GM12878 (cell line): ENCODE measurements around the gene PRM2. TPM values are rescaled to one million over a fixed set of nuclear protein-coding genes. Genes with fewer than 3 reads are reported as not detected.

ENCODE experiments used
- ATAC-seq: fragments of 200-7000 bp; cut with Tn5 transposase; 3 replicates; pipeline ENCODE4 v1.9.1; 2020; ENCODE audit warnings: mild to moderate bottlenecking, moderate library complexity
- BruUV-seq: library from RNA; stranded (reverse); fragments of 400-500 nt; replicated peaks from 2 replicates; lab custom pipeline; 2021; lab: Mats Ljungman, UMichigan
- CTCF ChIA-PET: fragments of 300-600 bp; sonication (Branson Sonifier 250); formaldehyde crosslinking; extraction: SDS; loops from one replicate; lab custom pipeline; 2021; ENCODE audit warnings: inconsistent platforms; lab: Yijun Ruan, JAX
- POLR2A ChIA-PET: fragments of 350-600 bp; formaldehyde crosslinking; extraction: SDS; loops from one replicate; lab custom pipeline; 2021; ENCODE audit warnings: inconsistent platforms; lab: Charles Lee
- RAD21 ChIA-PET: fragments of 300-600 bp; sonication (Branson Sonifier 250); formaldehyde crosslinking; loops from one replicate; lab custom pipeline; 2023; ENCODE audit warnings: antibody characterized with exemption; ENCODE audit not compliant: unreplicated experiment; lab: Charles Lee
- SMC1A ChIA-PET: fragments of 300-600 bp; sonication (Branson Sonifier 250); formaldehyde crosslinking; loops from one replicate; lab custom pipeline; 2023; ENCODE audit not compliant: unreplicated experiment, uncharacterized antibody; lab: Charles Lee
- DNase-seq: peaks from one replicate; pipeline ENCODE4 v3.0.0-alpha.2; 2011; ENCODE audit warnings: low read depth, low spot score
- FAIRE-seq: peaks from 3 replicates; lab custom pipeline; 2011; peaks lifted over from hg19 to GRCh38; lab: Jason Lieb, UNC
- H2AFZ ChIP-seq: 2 replicates; pipeline ENCODE4 v1.6.0; 2011; ENCODE audit warnings: low read depth, low read length, control low read depth; ENCODE audit not compliant: control insufficient read depth
- H3K27ac ChIP-seq: 2 replicates; pipeline ENCODE4 v1.5.1; 2011; ENCODE audit warnings: control low read depth; ENCODE audit not compliant: control insufficient read depth, insufficient read depth
- H3K27me3 ChIP-seq, 2 experiments: replicated peaks in 1 of 2; 2 replicates each; pipeline versions ENCODE4 v1.6.0 to v1.6.1; 2011; ENCODE audit warnings: low read length in 1 of 2; ENCODE audit not compliant: control insufficient read depth in 2 of 2, insufficient read depth in 2 of 2
- H3K36me3 ChIP-seq, 2 experiments: 2 replicates each; pipeline ENCODE4 v1.5.1; 2011; ENCODE audit warnings: low read length in 1 of 2; ENCODE audit not compliant: control insufficient read depth in 2 of 2, insufficient read depth in 2 of 2
- H3K4me1 ChIP-seq: 2 replicates; pipeline ENCODE4 v1.6.1; 2011; ENCODE audit warnings: mild to moderate bottlenecking, low read length, moderate library complexity, mixed read lengths; ENCODE audit not compliant: control insufficient read depth, insufficient read depth
- H3K4me2 ChIP-seq: 2 replicates; pipeline ENCODE4 v1.6.0; 2011; ENCODE audit warnings: control low read depth; ENCODE audit not compliant: control insufficient read depth, insufficient read depth
- H3K4me3 ChIP-seq: fragments of 200-600 bp; sonication (generic); 2 replicates; pipeline ENCODE4 v1.5.1; 2016
- H3K79me2 ChIP-seq: 2 replicates; pipeline ENCODE4 v1.6.0; 2011; ENCODE audit warnings: low read length; ENCODE audit not compliant: control insufficient read depth, insufficient read depth
- H3K9ac ChIP-seq: 2 replicates; pipeline ENCODE4 v1.8.0; 2011; ENCODE audit warnings: low read length, control low read depth, mixed read lengths; ENCODE audit not compliant: control insufficient read depth, insufficient read depth
- H3K9me3 ChIP-seq: replicated peaks from 3 replicates; pipeline ENCODE4 v1.5.1; 2011; ENCODE audit warnings: mild to moderate bottlenecking, low read length; ENCODE audit not compliant: control insufficient read depth, insufficient read depth
- H4K20me1 ChIP-seq: 2 replicates; pipeline ENCODE4 v1.6.0; 2011; ENCODE audit not compliant: control insufficient read depth, insufficient read depth
- BACH1 ChIP-seq: fragments of 450-650 bp; IDR thresholded peaks from 2 replicates; pipeline ENCODE4 v1.6.1; 2017; ENCODE audit warnings: mild to moderate bottlenecking, borderline replicate concordance
- CHD2 ChIP-seq: IDR thresholded peaks from 2 replicates; pipeline ENCODE4 v1.6.1; 2011; ENCODE audit warnings: low read depth, low read length, improper control_type of control experiment, borderline replicate concordance
- E4F1 ChIP-seq: fragments of 450-650 bp; IDR thresholded peaks from 2 replicates; pipeline ENCODE4 v1.6.1; 2018; ENCODE audit warnings: borderline replicate concordance, mild to moderate bottlenecking; ENCODE audit not compliant: partially characterized antibody
- ESRRA ChIP-seq: IDR thresholded peaks from 2 replicates; pipeline ENCODE4 v1.6.1; 2012; ENCODE audit warnings: mild to moderate bottlenecking, low read length, improper control_type of control experiment
- FOS ChIP-seq: IDR thresholded peaks from 3 replicates; pipeline ENCODE4 v1.6.1; 2011; ENCODE audit warnings: borderline replicate concordance; ENCODE audit not compliant: insufficient read length; ENCODE audit errors: extremely low read depth
- NFIC ChIP-seq: IDR thresholded peaks from 2 replicates; pipeline ENCODE4 v1.6.1; 2012; ENCODE audit warnings: low read depth, mild to moderate bottlenecking, inconsistent platforms, low read length, moderate library complexity
- POU2F2 ChIP-seq: IDR thresholded peaks from 3 replicates; pipeline ENCODE4 v1.6.1; 2011; ENCODE audit warnings: low read depth, mild to moderate bottlenecking, low read length, borderline replicate concordance
- RAD21 ChIP-seq: IDR thresholded peaks from 2 replicates; pipeline ENCODE4 v1.6.1; 2011; ENCODE audit warnings: mild to moderate bottlenecking, low read depth, low read length, moderate library complexity; ENCODE audit not compliant: insufficient read depth
- RCOR1 ChIP-seq: conservative IDR thresholded peaks from 2 replicates; pipeline ENCODE4 v1.6.1; 2012; ENCODE audit warnings: low read depth, low read length, improper control_type of control experiment
- SMAD5 ChIP-seq: IDR thresholded peaks from 2 replicates; pipeline ENCODE4 v1.6.1; 2016; ENCODE audit warnings: antibody characterized with exemption, low read depth
- SMARCA5 ChIP-seq: fragments of 450-650 bp; IDR thresholded peaks from 2 replicates; pipeline ENCODE4 v1.6.1; 2017; ENCODE audit warnings: mild to moderate bottlenecking
- ZNF207 ChIP-seq: fragments of 450-650 bp; IDR thresholded peaks from 2 replicates; pipeline ENCODE4 v1.6.1; 2014; ENCODE audit warnings: antibody characterized with exemption, mild to moderate bottlenecking, borderline replicate concordance
- WGBS: methylation state at CpG from one replicate; pipeline ENCODE4 v1.1.6; 2016; ENCODE audit warnings: low lambda C conversion rate; ENCODE audit not compliant: insufficient replicate concordance, insufficient coverage; ENCODE audit errors: missing lambda C conversion rate; 5-methylcytosine and 5-hydroxymethylcytosine counted together
- in situ Hi-C: fragments of 300-500 bp; cut with MboI; formaldehyde crosslinking; loops from 9 replicates; pipeline ENCODE4 v1.14.3; 2018; ENCODE audit warnings: mixed read lengths
- intact Hi-C: fragments of 100-400 bp; cut with micrococcal nuclease; formaldehyde crosslinking; loops from one replicate; pipeline ENCODE4 v1.14.2; 2022; ENCODE audit not compliant: unreplicated experiment
- polyA plus RNA-seq, 11 experiments: library from polyadenylated mRNA; depleted of rRNA in 4 of 11; unstranded in 6 of 11; stranded (reverse) in 5 of 11; fragments of >200 nt; fragmentation: Nextera tagmentation in 4 of 11; fragmentation: Illumina TruSeq in 1 of 11; extraction: Ambion mirVana in 4 of 11; extraction: Trizol in 1 of 11; gene quantifications; 1 replicate in 1 of 11; 2 replicates in 10 of 11; pipeline versions ENCODE4 v1.2.1 to v1.2.3, GENCODE V29; 2011 to 2016; ENCODE audit warnings: inconsistent platforms in 2 of 11, missing spikeins in 2 of 11, low read depth in 1 of 11
- total RNA-seq, 4 experiments: library from RNA; depleted of rRNA in 3 of 4; stranded (reverse); fragments of >200 nt in 3 of 4; fragmentation: Illumina TruSeq in 1 of 4; extraction: Trizol in 1 of 4; gene quantifications; 2 replicates each; pipeline versions ENCODE4 v1.2.1 to v1.2.3, GENCODE V29; 2013 to 2021

The PRM2 gene
- total and polyA plus RNA-seq, 10 of the 15 experiments (the other 5 are each of a cell fraction or from before 2014, with no cell fraction given) = not detected

GRCh38 chr16:11232302-11232851 lies 43.9 kb downstream of the PRM2 start:
- DNase-seq (no peak), ATAC-seq (no peak), FAIRE-seq (no peak)
- no peaks in the 10 kb centered on the region for H3K79me2 ChIP-seq
- ChIA-PET SMC1A (interaction anchor here (1.1 to 1.8 kb wide), 4 partner anchors 20 to 268 kb away, joined by 3 to 8 read pairs (median 4); partner anchors contain the start of gene SOCS1), RAD21 (interaction anchor here (1.3 to 2.9 kb wide), 4 partner anchors 8 to 27 kb away, joined by 3 to 14 read pairs (median 10); partner anchors contain the start of gene SOCS1), POLR2A (interaction anchor here (1.2 to 2.9 kb wide), 2 partner anchors 23 to 141 kb away, joined by 4 to 11 read pairs; partner anchors contain the start of gene SOCS1), CTCF (interaction anchor here (1.3 kb wide), 2 partner anchors 14 to 279 kb away, joined by 3 to 4 read pairs; no protein-coding TSS in a partner anchor)
- H3K36me3 ChIP-seq = no peaks in the 10 kb centered on the region
- BruUV-seq = no TSS peak
- peak overlapping the region; percentile 83; the same call in 1 of the 2 replicates for H3K4me2 ChIP-seq
- H4K20me1 ChIP-seq = no peaks in the 10 kb centered on the region
- 97% methylated on average over 2 of the region's 3 CpGs for WGBS
- H3K4me1 ChIP-seq = peaks cover 26% of the 10 kb centered on the region
- peak overlapping the region; percentile 72 for H3K9ac ChIP-seq
- no peaks in the 10 kb centered on the region for H3K9me3 ChIP-seq
- in situ Hi-C loops = no loop called here
- H3K4me3 ChIP-seq = no peak overlapping the region
- TF ChIP-seq RAD21 (no peak), NFIC (no peak), ESRRA (no peak), ZNF207 (no peak), RCOR1 (no peak), E4F1 (no peak), CHD2 (no peak), POU2F2 (no peak), FOS (no peak), SMARCA5 (no peak), SMAD5 (no peak), BACH1 (no peak)
- intact Hi-C loops = no loop called here
- H3K27ac ChIP-seq = peak overlapping the region; percentile 74
- no peaks in the 10 kb centered on the region for H3K27me3 ChIP-seq
- H2AFZ ChIP-seq = peak overlapping the region; percentile 85; the same call in 1 of the 2 replicates
